Ectodermal cell (in vitro differentiated cells): ENCODE data around the gene RPL41.
"Not testable (repeated sequence)": the region's sequence is repeated elsewhere in the genome, so short reads cannot be mapped to it uniquely, and the experiment has no call there.

ENCODE experiments used
- H3K27ac ChIP-seq: 2 replicates; pipeline ENCODE4 v1.7.0; 2013; ENCODE audit warnings: mild to moderate bottlenecking, low read depth, low read length; ENCODE audit not compliant: insufficient read depth, poor library complexity, severe bottlenecking
- H3K27me3 ChIP-seq: 2 replicates; pipeline ENCODE4 v1.7.0; 2013; ENCODE audit warnings: mild to moderate bottlenecking, low read length; ENCODE audit not compliant: insufficient read depth, control insufficient read depth, poor library complexity, severe bottlenecking
- H3K36me3 ChIP-seq: one replicate; pipeline ENCODE4 v1.7.0; 2013; ENCODE audit warnings: low read length; ENCODE audit not compliant: control insufficient read depth, insufficient read depth
- H3K4me1 ChIP-seq: one replicate; pipeline ENCODE4 v1.7.0; 2013; ENCODE audit warnings: low read length; ENCODE audit not compliant: control insufficient read depth, insufficient read depth
- H3K4me3 ChIP-seq: 2 replicates; pipeline ENCODE4 v1.7.0; 2013; ENCODE audit warnings: low read depth, low read length, control low read depth; ENCODE audit not compliant: insufficient read depth
- H3K9me3 ChIP-seq: 2 replicates; pipeline ENCODE4 v1.7.0; 2013; ENCODE audit warnings: mild to moderate bottlenecking, low read length, moderate library complexity; ENCODE audit not compliant: control insufficient read depth
- WGBS, 2 experiments: methylation state at CpG; one replicate each; pipeline ENCODE4 v1.1.7; 2013; ENCODE audit warnings: missing lambda C conversion rate in 2 of 2; 5-methylcytosine and 5-hydroxymethylcytosine counted together

Gene RPL41

GRCh38 chr12:56115329-56115728 lies 1.1 kb upstream of the RPL41 start:
- WGBS, 2 experiments: 72 to 73% methylated on average over 8 to 10 of the region's 10 CpGs
- no peaks in the 10 kb centered on the region for H3K27me3 ChIP-seq
- peak overlapping the region; percentile 86 for H3K4me3 ChIP-seq
- H3K4me1 ChIP-seq: peaks cover 9% of the 10 kb centered on the region
- no peak overlapping the region for H3K27ac ChIP-seq
- peaks cover 35% of the 10 kb centered on the region for H3K36me3 ChIP-seq
- no peaks in the 10 kb centered on the region for H3K9me3 ChIP-seq

- H3K27me3 ChIP-seq, H3K4me1 ChIP-seq, H3K9me3 ChIP-seq: not testable (repeated sequence)
- H3K4me3 ChIP-seq: peak overlapping the region; percentile 86
- WGBS, 2 experiments: 3 to 4% methylated on average over 9 to 10 of the region's 16 CpGs
- peak overlapping the region; percentile 97 for H3K27ac ChIP-seq
- H3K36me3 ChIP-seq: peaks cover 33% of the 10 kb centered on the region
Observed at GRCh38 chr12:56117082-56117706, 761 bp downstream of the RPL41 start.

- Histone ChIP-seq H3K27ac (peak within 1 kb of the TSS; percentile 97), H3K4me3 (peak within 1 kb of the TSS; percentile 86), H3K4me1 (peaks cover 9% of the 10 kb centered on the region), H3K36me3 (peaks cover 25% of the 10 kb centered on the region), H3K27me3 (no peaks in the 10 kb centered on the region), H3K9me3 (no peaks in the 10 kb centered on the region)
- WGBS, 2 experiments: 1% methylated on average over 60 of the region's 61 CpGs
Observed at GRCh38 chr12:56117778-56118687, 1.6 kb downstream of the RPL41 start, which contains the start of gene ZC3H10. TSS of gene ZC3H10 (plus strand) at chr12:56118266. CDS start at chr12:56120563, 2,297 bp downstream.

- no peaks in the 10 kb centered on the region for H3K27me3 ChIP-seq
- peak overlapping the region; percentile 73 for H3K27ac ChIP-seq
- H3K36me3 ChIP-seq: peaks cover 19% of the 10 kb centered on the region
- H3K4me3 ChIP-seq: peak overlapping the region; percentile 86
- WGBS, 2 experiments: 29 to 31% methylated on average over 13 of the region's 13 CpGs
- H3K4me1 ChIP-seq: peaks cover 9% of the 10 kb centered on the region
- H3K9me3 ChIP-seq: no peaks in the 10 kb centered on the region
Observed at GRCh38 chr12:56118688-56119357, 2.4 kb downstream of the RPL41 start.

GRCh38 chr12:56119361-56119796 lies 2.9 kb downstream of the RPL41 start:
- no peak overlapping the region for H3K27ac ChIP-seq
- H3K27me3 ChIP-seq: no peaks in the 10 kb centered on the region
- peak overlapping the region; percentile 86 for H3K4me3 ChIP-seq
- H3K4me1 ChIP-seq: peaks cover 9% of the 10 kb centered on the region
- no peaks in the 10 kb centered on the region for H3K9me3 ChIP-seq
- H3K36me3 ChIP-seq: peaks cover 14% of the 10 kb centered on the region
- 0% methylated on average over 2 of the region's 2 CpGs for WGBS, 2 experiments

- WGBS, 2 experiments: 96% methylated on average over 17 of the region's 17 CpGs
Observed at GRCh38 chr12:56120158-56120846, 3.9 kb downstream of the RPL41 start.

GRCh38 chr12:56121204-56121870 lies 4.9 kb downstream of the RPL41 start:
- WGBS, 2 experiments: 92 to 95% methylated on average over 11 of the region's 11 CpGs
- no peak overlapping the region for H3K4me3 ChIP-seq
- peaks cover 13% of the 10 kb centered on the region for H3K36me3 ChIP-seq
- no peaks in the 10 kb centered on the region for H3K27me3 ChIP-seq
- no peaks in the 10 kb centered on the region for H3K9me3 ChIP-seq
- H3K27ac ChIP-seq: no peak overlapping the region
- H3K4me1 ChIP-seq: peaks cover 10% of the 10 kb centered on the region

More at GRCh38 chr12:56120158-56120846, 3.9 kb downstream of the RPL41 start:
- peaks cover 13% of the 10 kb centered on the region for H3K36me3 ChIP-seq
- no peak overlapping the region for H3K4me3 ChIP-seq
- no peak overlapping the region for H3K27ac ChIP-seq
- H3K4me1 ChIP-seq: peaks cover 9% of the 10 kb centered on the region
- no peaks in the 10 kb centered on the region for H3K27me3 ChIP-seq
- H3K9me3 ChIP-seq: no peaks in the 10 kb centered on the region

GRCh38 chr12:56122637-56123036 lies 6.2 kb downstream of the RPL41 start:
- H3K27ac ChIP-seq: no peak overlapping the region
- WGBS, 2 experiments: 91 to 97% methylated on average over 2 of the region's 2 CpGs
- no peak overlapping the region for H3K4me3 ChIP-seq
- H3K4me1 ChIP-seq: peaks cover 21% of the 10 kb centered on the region
- H3K36me3 ChIP-seq: peaks cover 13% of the 10 kb centered on the region
- no peaks in the 10 kb centered on the region for H3K27me3 ChIP-seq
- H3K9me3 ChIP-seq: no peaks in the 10 kb centered on the region

- Histone ChIP-seq H3K4me1 (peaks cover 17% of the 10 kb centered on the region), H3K36me3 (peaks cover 13% of the 10 kb centered on the region), H3K9me3 (no peaks in the 10 kb centered on the region), H3K4me3 (no peak overlapping the region), H3K27me3 (no peaks in the 10 kb centered on the region), H3K27ac (no peak overlapping the region)
- WGBS, 2 experiments: 94 to 95% methylated on average over 4 of the region's 4 CpGs
Observed at GRCh38 chr12:56124133-56124532, 7.7 kb downstream of the RPL41 start.
